Adrenal gland (tissue), 5 donors: ENCODE results near the gene UNC45A.

Source experiments
- POLR2A ChIP-seq, 2 donors: fragments of 450-650 bp; IDR thresholded peaks; one replicate each; pipeline ENCODE4 v1.6.1; 2017; ENCODE audit warnings: antibody characterized with exemption in 2 of 2, mild to moderate bottlenecking in 2 of 2, moderate library complexity in 1 of 2
- TF ChIP-seq, protein P1 (sequence below), 6 experiments: fragments of 450-650 bp in 4 of 6; fragments of 200-600 bp in 2 of 6; sonication (generic) in 1 of 6; IDR thresholded peaks; 1 replicate in 5 of 6; 2 replicates in 1 of 6; pipeline versions ENCODE4 v1.5.1 to v1.8.0; 2016 to 2021; ENCODE audit warnings: antibody characterized with exemption in 6 of 6, mild to moderate bottlenecking in 2 of 6, moderate library complexity in 1 of 6
- donor health status: DM: no; HTN: no; CAD: no.

DNA sequence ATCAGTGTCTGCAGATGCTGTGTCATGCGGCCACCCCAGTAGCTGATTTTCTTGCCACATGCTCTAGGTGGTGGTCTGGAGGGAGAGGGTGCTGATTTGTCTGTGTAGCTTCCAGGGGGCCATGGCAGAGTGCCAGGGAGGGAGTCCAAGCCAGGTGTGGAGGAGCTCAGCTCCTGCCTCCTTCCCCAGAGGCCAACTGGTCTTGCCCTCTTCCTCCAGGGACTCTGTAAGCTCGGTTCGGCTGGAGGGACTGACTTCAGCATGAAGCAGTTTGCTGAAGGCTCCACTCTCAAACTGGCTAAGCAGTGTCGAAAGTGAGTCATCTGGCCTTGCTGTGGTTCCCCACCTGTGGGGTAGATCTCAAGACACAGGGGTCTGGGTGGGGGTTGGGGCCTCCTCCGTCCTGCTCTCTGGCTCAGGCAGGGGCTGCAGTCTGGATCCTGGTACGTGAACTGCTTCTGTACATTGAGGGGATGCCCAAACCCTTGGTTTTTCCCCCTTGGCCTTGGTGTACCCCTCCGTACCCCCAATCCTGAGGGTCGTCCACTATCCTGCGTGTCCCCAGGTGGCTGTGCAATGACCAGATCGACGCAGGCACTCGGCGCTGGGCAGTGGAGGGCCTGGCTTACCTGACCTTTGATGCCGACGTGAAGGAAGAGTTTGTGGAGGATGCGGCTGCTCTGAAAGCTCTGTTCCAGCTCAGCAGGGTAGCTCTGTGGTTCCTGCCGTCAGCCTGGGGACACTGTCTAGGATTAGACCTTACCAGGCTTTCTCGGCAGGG is 12.7 kb downstream of the UNC45A start:
- TF ChIP-seq, protein P1, sequence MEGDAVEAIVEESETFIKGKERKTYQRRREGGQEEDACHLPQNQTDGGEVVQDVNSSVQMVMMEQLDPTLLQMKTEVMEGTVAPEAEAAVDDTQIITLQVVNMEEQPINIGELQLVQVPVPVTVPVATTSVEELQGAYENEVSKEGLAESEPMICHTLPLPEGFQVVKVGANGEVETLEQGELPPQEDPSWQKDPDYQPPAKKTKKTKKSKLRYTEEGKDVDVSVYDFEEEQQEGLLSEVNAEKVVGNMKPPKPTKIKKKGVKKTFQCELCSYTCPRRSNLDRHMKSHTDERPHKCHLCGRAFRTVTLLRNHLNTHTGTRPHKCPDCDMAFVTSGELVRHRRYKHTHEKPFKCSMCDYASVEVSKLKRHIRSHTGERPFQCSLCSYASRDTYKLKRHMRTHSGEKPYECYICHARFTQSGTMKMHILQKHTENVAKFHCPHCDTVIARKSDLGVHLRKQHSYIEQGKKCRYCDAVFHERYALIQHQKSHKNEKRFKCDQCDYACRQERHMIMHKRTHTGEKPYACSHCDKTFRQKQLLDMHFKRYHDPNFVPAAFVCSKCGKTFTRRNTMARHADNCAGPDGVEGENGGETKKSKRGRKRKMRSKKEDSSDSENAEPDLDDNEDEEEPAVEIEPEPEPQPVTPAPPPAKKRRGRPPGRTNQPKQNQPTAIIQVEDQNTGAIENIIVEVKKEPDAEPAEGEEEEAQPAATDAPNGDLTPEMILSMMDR (IDR thresholded peaks at IDR 0.05): no peak
- no peak for TF ChIP-seq POLR2A (IDR thresholded peaks at IDR 0.05)
